Esophagus squamous epithelium (tissue), 4 donors: ENCODE results near the gene HLA-DRB5.

Experiments used
- CTCF ChIP-seq, 6 experiments: fragments of 450-650 bp in 4 of 6; fragments of 200-600 bp in 2 of 6; sonication (generic) in 2 of 6; IDR thresholded peaks; one replicate each; pipeline ENCODE4 v1.5.1; 2016 to 2019; ENCODE audit warnings: antibody characterized with exemption in 6 of 6, mild to moderate bottlenecking in 4 of 6, moderate library complexity in 4 of 6
- POLR2A ChIP-seq, 4 donors: fragments of 450-650 bp; IDR thresholded peaks; one replicate each; pipeline ENCODE4 v1.6.1; 2017; ENCODE audit warnings: antibody characterized with exemption in 4 of 4, mild to moderate bottlenecking in 4 of 4, moderate library complexity in 3 of 4

GRCh38 chr6:32553037-32553742, 23.1 kb upstream of the HLA-DRB5 start:
- no peak for TF ChIP-seq CTCF (IDR thresholded peaks at IDR 0.05)
- no peak for TF ChIP-seq POLR2A (IDR thresholded peaks at IDR 0.05)
